Measurements from ENCODE around the gene KDM4B. TPM values are rescaled to one million over a fixed set of nuclear protein-coding genes. Genes with fewer than 3 reads are reported as not detected.

KDM4B gene
- total RNA-seq, 4 donors from 2014 or later = 29.2 to 43.8 (median 38.7) TPM

DNA sequence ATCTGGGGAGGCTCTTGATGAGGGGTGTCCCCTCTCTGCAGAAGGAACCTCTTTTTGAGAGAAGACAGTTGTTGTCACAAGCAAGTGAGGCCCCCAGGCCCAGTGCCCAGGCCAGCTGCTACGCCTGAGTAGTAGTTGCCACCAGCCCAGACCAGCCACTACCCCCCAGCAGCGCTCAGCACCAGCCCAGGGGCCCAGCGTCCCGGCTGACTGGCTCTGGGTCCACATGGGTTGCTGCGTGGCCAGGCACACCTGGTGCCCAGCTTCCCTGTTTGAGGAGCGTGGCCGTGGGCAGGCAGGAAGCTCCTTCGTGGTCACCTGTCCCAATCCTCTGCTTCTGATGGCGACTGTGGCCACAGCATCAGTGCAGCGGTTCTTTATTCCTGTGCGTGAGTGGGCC, 84.7 kb downstream of the KDM4B start:
- 100% methylated on average over 6 of the region's 11 CpGs; no CpG with 5 or more reads in 1 of the 2 donors for WGBS, 2 donors (ENCODE audit: low coverage in 1 of 2)
- Histone ChIP-seq H3K27me3 (no peaks in the 10 kb centered on the region), H3K4me1 (peaks cover 0 to 20% (median 10%) of the 10 kb centered on the region in 3 donors), H3K36me3 (peaks cover 0 to 92% of the 10 kb centered on the region in 2 donors), H3K27ac (no peak overlapping the region), H3K4me3 (no peak overlapping the region), H3K9me3 (no peaks in the 10 kb centered on the region)
- no peak for ATAC-seq
- no peak for TF ChIP-seq POLR2AphosphoS5 (IDR thresholded peaks at IDR 0.05)
- TF ChIP-seq, protein P1, sequence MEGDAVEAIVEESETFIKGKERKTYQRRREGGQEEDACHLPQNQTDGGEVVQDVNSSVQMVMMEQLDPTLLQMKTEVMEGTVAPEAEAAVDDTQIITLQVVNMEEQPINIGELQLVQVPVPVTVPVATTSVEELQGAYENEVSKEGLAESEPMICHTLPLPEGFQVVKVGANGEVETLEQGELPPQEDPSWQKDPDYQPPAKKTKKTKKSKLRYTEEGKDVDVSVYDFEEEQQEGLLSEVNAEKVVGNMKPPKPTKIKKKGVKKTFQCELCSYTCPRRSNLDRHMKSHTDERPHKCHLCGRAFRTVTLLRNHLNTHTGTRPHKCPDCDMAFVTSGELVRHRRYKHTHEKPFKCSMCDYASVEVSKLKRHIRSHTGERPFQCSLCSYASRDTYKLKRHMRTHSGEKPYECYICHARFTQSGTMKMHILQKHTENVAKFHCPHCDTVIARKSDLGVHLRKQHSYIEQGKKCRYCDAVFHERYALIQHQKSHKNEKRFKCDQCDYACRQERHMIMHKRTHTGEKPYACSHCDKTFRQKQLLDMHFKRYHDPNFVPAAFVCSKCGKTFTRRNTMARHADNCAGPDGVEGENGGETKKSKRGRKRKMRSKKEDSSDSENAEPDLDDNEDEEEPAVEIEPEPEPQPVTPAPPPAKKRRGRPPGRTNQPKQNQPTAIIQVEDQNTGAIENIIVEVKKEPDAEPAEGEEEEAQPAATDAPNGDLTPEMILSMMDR (IDR thresholded peaks at IDR 0.05) = no peak
- no peak for TF ChIP-seq EP300 (IDR thresholded peaks at IDR 0.05)

DNA sequence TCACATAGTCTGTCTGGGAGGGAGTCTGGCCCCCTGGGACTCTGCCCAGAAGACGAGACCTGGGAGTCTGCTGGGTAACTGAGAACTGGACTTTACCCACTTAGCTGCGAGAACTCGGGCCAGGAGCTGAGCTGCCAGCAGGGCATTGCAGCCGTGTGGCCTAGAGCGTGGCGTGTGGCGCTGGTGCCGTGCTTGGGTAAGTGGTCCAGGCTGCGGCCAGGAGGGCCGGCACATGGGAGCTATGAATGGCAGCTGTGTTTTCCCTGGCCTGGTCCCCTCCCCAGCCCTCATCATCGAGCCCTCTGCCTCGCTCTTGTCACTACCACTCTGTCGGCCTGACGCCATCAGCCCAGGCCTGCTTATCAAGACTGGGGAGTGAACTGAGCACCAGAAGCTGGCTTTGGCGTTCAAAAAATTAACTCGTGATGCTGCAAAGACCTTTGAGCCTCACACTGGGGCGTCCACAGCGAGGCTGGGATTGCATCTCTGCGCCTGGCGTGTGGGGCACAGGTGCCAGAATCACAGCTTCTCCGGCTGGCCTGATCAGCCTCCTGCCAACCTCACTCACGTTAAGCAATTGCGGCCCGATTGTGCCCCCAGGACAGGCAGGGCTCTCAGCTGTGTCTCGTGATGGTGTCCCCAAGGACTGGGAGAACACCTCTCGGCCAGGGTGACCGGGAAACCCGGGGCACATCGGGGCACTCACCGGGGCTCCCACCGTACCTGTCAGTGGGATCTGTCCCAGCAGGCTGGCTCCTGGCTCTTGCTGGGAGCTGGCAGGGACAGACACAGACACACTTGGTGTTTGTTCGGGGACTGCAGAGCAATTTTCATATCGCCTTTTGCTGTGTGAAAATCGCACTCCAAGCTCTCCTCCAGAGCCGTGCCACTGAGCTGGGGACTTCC, 85.9 kb downstream of the KDM4B start:
- Histone ChIP-seq H3K9me3 (no peaks in the 10 kb centered on the region), H3K4me3 (no peak overlapping the region), H3K4me1 (peaks cover 0 to 16% (median 0%) of the 10 kb centered on the region in 3 donors), H3K27ac (no peak overlapping the region), H3K36me3 (peaks cover 0 to 95% of the 10 kb centered on the region in 2 donors), H3K27me3 (no peaks in the 10 kb centered on the region)
- TF ChIP-seq EP300 (IDR thresholded peaks at IDR 0.05) (no peak), POLR2A (IDR thresholded peaks at IDR 0.05) (no peak), POLR2AphosphoS5 (IDR thresholded peaks at IDR 0.05) (no peak)
- TF ChIP-seq, protein P1 (IDR thresholded peaks at IDR 0.05) = no peak
- WGBS, 2 donors (ENCODE audit: low coverage in 1 of 2) = 90 to 92% methylated on average over 2 to 7 of the region's 35 CpGs
- no peak for ATAC-seq

DNA sequence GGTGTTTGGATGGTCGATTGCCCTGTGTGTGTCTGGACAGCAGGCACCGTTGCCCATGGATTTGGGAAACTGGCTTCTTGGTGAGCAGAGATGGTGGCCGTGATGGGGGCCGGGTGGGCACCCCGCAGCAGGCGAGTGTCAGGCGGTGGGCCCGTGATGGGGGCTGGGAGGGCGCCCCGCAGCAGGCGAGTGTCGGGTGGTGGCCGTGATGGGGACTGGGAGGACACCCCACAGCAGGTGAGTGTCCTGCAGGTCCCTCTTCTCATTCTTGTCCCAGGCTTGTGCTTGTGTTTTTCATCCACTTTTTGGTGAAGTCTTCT, 86.5 kb downstream of the KDM4B start:
- Histone ChIP-seq H3K36me3 (peaks cover 0 to 91% of the 10 kb centered on the region in 2 donors), H3K4me1 (peaks cover 0 to 16% (median 0%) of the 10 kb centered on the region in 3 donors), H3K27me3 (no peaks in the 10 kb centered on the region), H3K4me3 (no peak overlapping the region), H3K27ac (no peak overlapping the region), H3K9me3 (no peaks in the 10 kb centered on the region)
- TF ChIP-seq EP300 (IDR thresholded peaks at IDR 0.05) = no peak
- no peak for TF ChIP-seq POLR2AphosphoS5 (IDR thresholded peaks at IDR 0.05)
- no peak for TF ChIP-seq POLR2A (IDR thresholded peaks at IDR 0.05)
- TF ChIP-seq, protein P1 (IDR thresholded peaks at IDR 0.05) = no peak
- WGBS, 2 donors (ENCODE audit: low coverage in 1 of 2) = no CpG with 5 or more reads among the region's 13 CpGs
- ATAC-seq = no peak

DNA sequence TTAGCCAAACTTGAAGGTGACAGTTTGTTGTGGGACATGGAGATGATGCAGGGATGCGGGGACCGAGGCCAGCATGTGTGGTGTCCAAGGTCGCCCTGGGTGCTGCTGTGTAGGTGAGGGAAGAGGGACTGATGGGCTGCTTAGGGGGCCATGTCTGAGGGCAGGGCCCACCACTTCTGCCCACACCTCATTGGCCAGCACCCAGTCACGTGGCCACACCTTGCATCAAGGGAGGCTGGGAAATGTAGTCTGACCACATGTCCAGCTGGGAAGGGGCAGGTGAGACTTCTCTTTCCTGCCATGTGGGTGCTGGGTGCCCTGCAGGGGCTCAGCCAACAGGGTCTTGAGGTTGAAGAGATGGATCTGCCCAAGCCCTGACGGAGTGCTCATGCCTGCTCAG, 88.9 kb downstream of the KDM4B start:
- H3K4me3 ChIP-seq = no peak overlapping the region
- ATAC-seq = peak; percentile 34
- WGBS, 2 donors (ENCODE audit: low coverage in 1 of 2) = 60 to 95% methylated on average over 1 to 4 of the region's 5 CpGs
- no peaks in the 10 kb centered on the region for H3K27me3 ChIP-seq
- H3K36me3 ChIP-seq = peaks cover 0 to 91% of the 10 kb centered on the region in 2 donors
- no peak overlapping the region for H3K27ac ChIP-seq
- H3K4me1 ChIP-seq = peaks cover 0 to 16% (median 0%) of the 10 kb centered on the region in 3 donors
- H3K9me3 ChIP-seq = peaks cover 0 to 2% (median 0%) of the 10 kb centered on the region in 3 donors
- no peak for TF ChIP-seq POLR2AphosphoS5 (IDR thresholded peaks at IDR 0.05)

DNA sequence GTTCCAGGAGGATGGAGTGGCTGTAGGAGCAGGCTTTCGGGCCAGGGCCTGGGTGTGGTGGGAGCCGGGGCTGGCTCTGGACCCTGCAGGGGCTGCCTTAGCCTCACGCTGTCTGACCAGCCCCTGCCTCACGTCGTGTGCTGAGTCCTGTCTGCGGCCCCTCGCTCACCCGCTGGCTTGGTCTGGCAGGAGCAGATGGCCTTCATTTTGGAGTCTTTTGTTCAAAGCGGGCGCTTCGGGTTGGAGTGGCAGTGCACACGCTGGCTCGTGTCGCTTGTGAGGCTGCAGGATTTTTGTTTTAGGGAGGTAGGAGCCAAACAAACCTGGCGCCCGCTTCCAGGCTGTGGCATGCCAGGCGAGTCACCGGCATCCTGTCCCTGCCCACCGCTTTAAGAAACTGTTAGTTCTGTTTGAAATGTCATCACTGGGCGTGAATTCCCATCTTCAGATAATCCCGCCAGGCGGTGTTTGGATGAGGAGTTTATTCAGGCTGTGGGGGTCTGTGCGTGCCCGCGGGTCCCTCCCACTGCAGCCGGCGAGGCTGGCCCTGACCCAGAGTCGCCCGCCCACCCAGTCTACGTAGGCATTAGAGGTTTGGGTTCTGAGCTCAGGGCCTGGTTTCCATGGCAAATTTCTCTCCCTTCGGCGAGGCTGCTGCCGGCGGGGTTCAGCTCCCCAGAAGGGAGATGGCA, 89.8 kb downstream of the KDM4B start:
- TF ChIP-seq EP300 (IDR thresholded peaks at IDR 0.05) = no peak
- TF ChIP-seq, protein P1 (IDR thresholded peaks at IDR 0.05) = no peak
- no peak for TF ChIP-seq POLR2AphosphoS5 (IDR thresholded peaks at IDR 0.05)
- TF ChIP-seq POLR2A (IDR thresholded peaks at IDR 0.05) = no peak
- Histone ChIP-seq H3K4me3 (no peak overlapping the region), H3K36me3 (peaks cover 0 to 91% of the 10 kb centered on the region in 2 donors), H3K9me3 (peaks cover 0 to 5% (median 0%) of the 10 kb centered on the region in 3 donors), H3K27ac (no peak overlapping the region), H3K4me1 (peaks cover 0 to 16% (median 0%) of the 10 kb centered on the region in 3 donors), H3K27me3 (no peaks in the 10 kb centered on the region)
- ATAC-seq = no peak
- no CpG with 5 or more reads among the region's 34 CpGs for WGBS, 2 donors (ENCODE audit: low coverage in 1 of 2)

All from gastroesophageal sphincter (tissue), 4 donors.